DLD1 (cell line): ENCODE data around the gene FUT6.
"Not testable (repeated sequence)": the region's sequence is repeated elsewhere in the genome, so short reads cannot be mapped to it uniquely, and the experiment has no call there.

Experiments used
- in situ Hi-C: cut with HindIII; loops from 2 replicates; pipeline ENCODE4 v1.10.0; 2017; ENCODE audit warnings: low sequenced_read_pairs

The FUT6 gene

DNA sequence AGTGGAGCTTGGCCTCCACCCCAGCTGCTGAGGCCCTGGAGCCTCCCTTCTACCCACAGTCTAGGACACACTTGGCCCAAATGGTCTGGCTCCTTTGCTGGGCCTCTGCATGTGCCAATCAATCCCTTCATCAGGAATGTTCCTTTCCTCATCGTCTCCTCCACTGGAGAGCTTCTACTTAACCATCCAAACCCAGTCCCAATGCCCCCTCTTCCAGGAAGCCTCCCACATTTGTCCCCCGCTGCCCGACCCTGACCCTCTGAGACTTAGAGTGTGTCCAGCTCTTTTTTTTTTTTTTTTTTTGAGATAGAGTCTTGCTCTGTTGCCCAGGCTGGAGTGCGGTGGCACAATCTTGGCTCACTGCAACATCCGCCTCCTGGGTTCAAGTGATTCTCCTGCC is 51.1 kb downstream of the FUT6 start:
- in situ Hi-C loops, result no loop called here

GRCh38 chr19:5787409-5788182 is 51.9 kb downstream of the FUT6 start:
- in situ Hi-C loops, result no loop called here

GRCh38 chr19:5786593-5787408 is 52.7 kb downstream of the FUT6 start:
- in situ Hi-C loops, result no loop called here

- in situ Hi-C loops, result no loop called here
These were observed 54.1 kb downstream of the FUT6 start for GRCh38 chr19:5785423-5785822.

GRCh38 chr19:5784581-5785147 is 54.8 kb downstream of the FUT6 start, which contains the start of gene PRR22:
Gene PRR22 (minus strand): TSS chr19:5784746. CDS start chr19:5784660, 86 bp downstream.
- in situ Hi-C loops, result no loop called here

DNA sequence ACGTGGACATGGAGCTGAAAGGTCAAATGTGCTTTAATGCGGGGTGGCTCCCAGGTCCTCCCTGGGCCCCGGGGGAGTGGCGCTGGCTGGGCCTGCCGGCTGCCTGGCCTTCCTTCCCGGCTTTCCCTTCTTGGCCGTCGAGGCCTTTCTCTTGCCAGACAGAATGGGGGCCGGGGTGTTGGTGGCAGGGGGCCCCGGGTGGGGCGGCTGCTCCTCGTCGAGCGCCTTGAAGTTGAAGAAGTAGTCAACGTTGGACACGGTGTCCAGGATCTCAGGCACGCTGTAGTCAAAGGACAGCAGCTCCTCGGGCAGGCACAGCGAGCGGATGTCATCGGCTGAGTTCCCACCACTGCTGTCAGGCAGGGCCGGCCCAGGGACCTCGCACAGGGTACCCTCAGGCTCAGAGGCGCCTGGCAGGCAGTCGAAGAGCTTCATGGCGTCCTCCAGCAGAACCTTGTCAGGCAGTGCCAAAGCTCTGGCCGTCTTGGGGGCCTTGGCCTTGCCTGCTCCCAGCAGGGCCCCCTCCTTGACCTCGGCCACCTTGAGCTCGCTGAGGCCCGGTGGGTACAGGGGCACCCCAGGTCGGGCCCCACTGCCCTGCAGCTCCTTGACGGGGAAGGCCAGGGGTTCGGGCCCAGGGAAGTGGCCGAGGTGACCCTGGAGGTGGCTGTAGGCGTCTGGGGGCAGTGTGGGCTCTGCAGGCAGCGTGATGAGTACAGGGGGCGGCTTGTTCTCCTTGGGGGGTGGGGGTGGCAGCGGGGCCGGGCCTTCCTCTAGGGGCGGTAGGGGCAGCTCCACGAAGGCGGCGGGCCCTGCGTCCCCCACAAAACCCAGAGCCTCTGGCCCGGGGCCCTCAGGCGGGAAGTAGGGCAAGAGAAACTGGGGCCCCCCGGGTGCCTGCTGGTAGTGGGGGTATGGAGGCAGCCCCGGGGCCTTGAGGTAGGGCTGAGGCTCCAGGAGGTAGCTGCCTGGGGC is 56.3 kb downstream of the FUT6 start:
- in situ Hi-C loops, result no loop called here

DNA sequence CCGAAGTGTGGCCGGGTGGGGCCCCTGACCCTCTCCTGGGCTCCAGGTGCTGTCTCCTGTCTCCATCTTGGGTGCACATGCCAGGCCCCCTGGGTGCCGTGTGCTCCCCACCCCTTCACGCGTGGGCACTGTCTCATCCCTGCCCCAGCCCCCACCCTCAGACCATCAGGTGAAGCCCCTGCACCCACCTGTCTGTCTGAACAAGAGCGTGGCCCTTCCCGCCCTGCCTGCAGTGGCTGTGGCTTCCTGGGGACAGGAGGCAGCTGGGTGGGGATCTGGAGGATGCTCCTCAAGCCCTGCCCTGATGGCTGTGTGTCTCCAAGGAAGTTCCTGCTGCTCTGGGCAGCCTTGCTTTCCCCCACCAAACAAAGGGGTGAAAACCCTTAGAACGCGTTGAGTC is 57.2 kb downstream of the FUT6 start:
- in situ Hi-C loops, result no loop called here

DNA sequence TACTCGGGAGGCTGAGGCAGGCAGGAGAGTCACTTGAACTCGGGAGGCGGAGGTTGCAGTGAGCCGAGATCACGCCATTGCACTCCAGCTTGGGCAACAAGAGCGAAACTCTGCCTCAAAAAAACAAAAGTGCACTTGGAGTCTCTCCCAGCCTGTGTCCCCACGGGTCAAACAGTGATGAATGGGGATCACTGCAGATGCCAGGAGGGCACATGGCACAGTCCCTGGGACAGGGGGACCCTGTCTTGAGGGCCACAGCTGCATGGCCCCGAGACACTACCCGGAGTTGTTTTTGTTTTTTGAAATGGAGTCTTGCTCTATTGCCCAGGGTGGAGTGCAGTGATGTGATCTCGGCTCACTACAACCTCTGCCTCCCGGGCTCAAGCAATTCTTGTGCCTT is 58.6 kb downstream of the FUT6 start:
- in situ Hi-C loops, result not testable (repeated sequence)
